OCI-M1 (cell line): ENCODE measurements around the gene RIT2.

Source experiments
- DNase-seq: peaks from one replicate; lab custom pipeline; 2025; lab: John Stamatoyannopoulos, UW

The RIT2 gene

GRCh38 chr18:43115076-43115921 lies at the start of gene RIT2:
Gene RIT2, minus strand, starts transcription at chr18:43115685.
- no peak for DNase-seq

- DNase-seq = no peak
Measured at GRCh38 chr18:43161528-43161927, 46.0 kb upstream of the RIT2 start.

GRCh38 chr18:43160509-43160908 lies 45.0 kb upstream of the RIT2 start:
- no peak for DNase-seq

GRCh38 chr18:43159926-43160325 lies 44.4 kb upstream of the RIT2 start:
- no peak for DNase-seq

- no peak for DNase-seq
Measured at GRCh38 chr18:43159086-43159770, 43.7 kb upstream of the RIT2 start.

- no peak for DNase-seq
Measured at GRCh38 chr18:43158381-43158780, 42.9 kb upstream of the RIT2 start.

- no peak for DNase-seq
Measured at GRCh38 chr18:43155842-43156241, 40.4 kb upstream of the RIT2 start.

- no peak for DNase-seq
Measured at GRCh38 chr18:43148231-43148630, 32.7 kb upstream of the RIT2 start.

- DNase-seq = no peak
Measured at GRCh38 chr18:43141208-43141607, 25.7 kb upstream of the RIT2 start.

GRCh38 chr18:43139288-43139946 lies 23.9 kb upstream of the RIT2 start:
- DNase-seq = no peak

- no peak for DNase-seq
Measured at GRCh38 chr18:43134876-43135275, 19.4 kb upstream of the RIT2 start.

GRCh38 chr18:43130716-43131260 lies 15.3 kb upstream of the RIT2 start:
- DNase-seq = no peak

- DNase-seq = peak; percentile 82
Measured at GRCh38 chr18:43129946-43130524, 14.6 kb upstream of the RIT2 start.

- DNase-seq = no peak
Measured at GRCh38 chr18:43125471-43125870, 10.0 kb upstream of the RIT2 start.

GRCh38 chr18:43122955-43123354 lies 7.5 kb upstream of the RIT2 start:
- no peak for DNase-seq

GRCh38 chr18:43116699-43117294 lies 1.3 kb upstream of the RIT2 start:
- DNase-seq = no peak

GRCh38 chr18:43113220-43113895 lies 2.1 kb downstream of the RIT2 start:
- DNase-seq = no peak

GRCh38 chr18:43108882-43109281 lies 6.6 kb downstream of the RIT2 start:
- DNase-seq = no peak

- no peak for DNase-seq
Measured at GRCh38 chr18:43108469-43108868, 7.0 kb downstream of the RIT2 start.

GRCh38 chr18:43093646-43094045 lies 21.8 kb downstream of the RIT2 start:
- DNase-seq = peak; percentile 25

- DNase-seq = peak; percentile 37
Measured at GRCh38 chr18:43092539-43092938, 22.9 kb downstream of the RIT2 start.
